Neural cell (in vitro differentiated cells): ENCODE measurements around the gene OXNAD1.

ENCODE experiments used
- CTCF ChIP-seq: fragments of 450-650 bp; IDR thresholded peaks from 2 replicates; pipeline ENCODE4 v1.5.1; 2014; ENCODE audit warnings: antibody characterized with exemption, mild to moderate bottlenecking, moderate library complexity; ENCODE audit not compliant: poor library complexity, severe bottlenecking
- EZH2 ChIP-seq: fragments of 200-600, 300-800 bp; shearing (Covaris generic), sonication (generic); IDR thresholded peaks from 2 replicates; pipeline ENCODE4 v1.6.1; 2014; ENCODE audit warnings: antibody characterized with exemption, low read length, borderline replicate concordance, mild to moderate bottlenecking; ENCODE audit not compliant: insufficient read depth, poor library complexity, severe bottlenecking
- POLR2AphosphoS5 ChIP-seq: IDR thresholded peaks from 2 replicates; pipeline ENCODE4 v1.6.1; 2012
- SMC3 ChIP-seq: fragments of 450-650 bp; conservative IDR thresholded peaks from 2 replicates; pipeline ENCODE4 v1.6.1; 2014; ENCODE audit warnings: antibody characterized with exemption, mild to moderate bottlenecking, moderate library complexity; ENCODE audit not compliant: poor library complexity

- TF ChIP-seq EZH2 (no peak), CTCF (no peak), POLR2AphosphoS5 (no peak), SMC3 (no peak)
Observed at GRCh38 chr3:16350597-16351318, 85.7 kb downstream of the OXNAD1 start.
